ENCODE results near the gene LCN10.

- no peak for TF ChIP-seq CTCF (IDR thresholded peaks at IDR 0.05)
- no peak for TF ChIP-seq POLR2AphosphoS5 (IDR thresholded peaks at IDR 0.05)
- TF ChIP-seq POLR2A (IDR thresholded peaks at IDR 0.05) = no peak
- TF ChIP-seq EP300 (IDR thresholded peaks at IDR 0.05; ENCODE audit: low read depth) = no peak
Observed at GRCh38 chr9:136739509-136739908, 3.2 kb downstream of the LCN10 start.

Measured in transverse colon (tissue), 4 donors.